HEK293 (cell line): ENCODE measurements around the gene CDADC1.

Source experiments
- ATF2 ChIP-seq: fragments of 450-650 bp; formaldehyde crosslinking; IDR thresholded peaks from 2 replicates; pipeline ENCODE4 v1.5.1; 2016; ENCODE audit warnings: missing biosample characterization, missing genetic modification characterization, low read depth
- CTCF ChIP-seq: fragments of 450-650 bp; formaldehyde crosslinking; IDR thresholded peaks from 2 replicates; pipeline ENCODE4 v1.5.1; 2016; ENCODE audit warnings: missing biosample characterization, missing genetic modification characterization
- MEIS1 ChIP-seq: sonication (generic); formaldehyde crosslinking; IDR thresholded peaks from 2 replicates; pipeline ENCODE4 v1.8.1; 2022; ENCODE audit warnings: missing genetic modification reagents, mild to moderate bottlenecking, borderline replicate concordance
- PATZ1 ChIP-seq: fragments of 450-650 bp; formaldehyde crosslinking; IDR thresholded peaks from 2 replicates; pipeline ENCODE4 v1.5.1; 2016; ENCODE audit warnings: missing biosample characterization, missing genetic modification characterization
- REST ChIP-seq: fragments of 450-650 bp; formaldehyde crosslinking; IDR thresholded peaks from 2 replicates; pipeline ENCODE4 v1.5.1; 2016; ENCODE audit warnings: missing biosample characterization, missing genetic modification characterization
- ZBTB7A ChIP-seq: fragments of 450-650 bp; formaldehyde crosslinking; IDR thresholded peaks from 2 replicates; pipeline ENCODE4 v1.5.1; 2016; ENCODE audit warnings: low read depth, missing biosample characterization, missing genetic modification characterization
- ZBTB8A ChIP-seq: fragments of 450-650 bp; formaldehyde crosslinking; IDR thresholded peaks from 2 replicates; pipeline ENCODE4 v1.5.1; 2016; ENCODE audit warnings: missing biosample characterization, missing genetic modification characterization
- ZNF114 ChIP-seq: fragments of 450-650 bp; formaldehyde crosslinking; IDR thresholded peaks from 2 replicates; pipeline ENCODE4 v1.5.0; 2017; ENCODE audit warnings: missing biosample characterization, missing genetic modification characterization
- ZNF311 ChIP-seq: fragments of 450-650 bp; formaldehyde crosslinking; IDR thresholded peaks from 2 replicates; pipeline ENCODE4 v1.5.1; 2017; ENCODE audit warnings: missing biosample characterization, missing genetic modification characterization, borderline replicate concordance
- ZNF629 ChIP-seq: fragments of 450-650 bp; formaldehyde crosslinking; IDR thresholded peaks from 2 replicates; pipeline ENCODE4 v1.5.1; 2017; ENCODE audit warnings: missing biosample characterization, missing genetic modification characterization
- ZSCAN4 ChIP-seq: fragments of 450-650 bp; formaldehyde crosslinking; IDR thresholded peaks from 2 replicates; pipeline ENCODE4 v1.5.1; 2017; ENCODE audit warnings: missing biosample characterization, missing genetic modification characterization

GRCh38 chr13:49300739-49301589, 53.2 kb downstream of the CDADC1 start:
- TF ChIP-seq ZBTB7A (tag by site-specific recombination) (no peak), MEIS1 (CRISPR knock-in tag) (no peak), PATZ1 (tag by site-specific recombination) (peak; percentile 70; the same call in 1 of the 2 replicates), REST (tag by site-specific recombination) (no peak), CTCF (tag by site-specific recombination) (peak; percentile 71), ZBTB8A (no peak), ATF2 (tag by site-specific recombination) (no peak), ZNF114 (no peak), ZNF629 (no peak), ZSCAN4 (tag by site-specific recombination) (no peak), ZNF311 (tag by site-specific recombination) (no peak)
